ENCODE measurements around the gene FRMD4A. TPM values are rescaled to one million over a fixed set of nuclear protein-coding genes. Genes with fewer than 3 reads are reported as not detected.

FRMD4A gene
- polyA plus RNA-seq, 1 of the 3 experiments (the other 2 are of a cell fraction), result 37.7 TPM

DNA sequence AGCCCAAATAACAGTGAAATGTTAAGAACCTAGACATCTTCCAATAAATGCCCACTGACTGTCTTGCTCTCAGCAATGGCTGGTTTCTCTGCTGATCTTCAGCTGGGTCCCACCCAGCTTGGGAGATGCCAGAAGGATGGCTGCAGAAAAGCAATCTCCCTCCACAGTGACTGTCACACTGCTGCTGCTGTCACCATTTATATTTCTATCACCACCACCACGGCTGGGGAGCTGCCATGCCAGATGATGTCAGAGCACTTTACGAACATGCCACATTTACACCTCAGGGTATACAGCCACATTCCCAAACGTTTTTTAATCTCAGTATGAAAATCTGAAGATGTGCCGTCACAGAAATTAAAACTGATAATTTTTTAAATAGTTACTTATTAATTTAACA is 29.8 kb upstream of the FRMD4A start:
- CTCF ChIA-PET, result interaction anchor here (0.8 to 1.3 kb wide), 3 partner anchors 10 to 27 kb away, joined by 3 read pairs; no protein-coding TSS in a partner anchor
- no peak overlapping the region for H2AFZ ChIP-seq (ENCODE audit: low read depth)

More for the DNA sequence above, 29.8 kb upstream of the FRMD4A start:
- POLR2A ChIA-PET, result no interaction called here
- no peaks in the 10 kb centered on the region; the same call in 1 of the 2 replicates for H3K27me3 ChIP-seq (ENCODE audit: insufficient read depth)
- TF ChIP-seq RCOR1 (IDR thresholded peaks at IDR 0.05; ENCODE audit: low read length), result no peak
- no peak for TF ChIP-seq TCF12 (IDR thresholded peaks at IDR 0.05)
- TF ChIP-seq GATA2 (CRISPR knock-in tag; IDR thresholded peaks at IDR 0.05), result no peak
- no peak for TF ChIP-seq SIN3A (IDR thresholded peaks at IDR 0.05; ENCODE audit: borderline replicate concordance, low read depth, low read length)
- no peak for TF ChIP-seq GABPA (IDR thresholded peaks at IDR 0.05; ENCODE audit: low read depth)
- TF ChIP-seq, protein P1, sequence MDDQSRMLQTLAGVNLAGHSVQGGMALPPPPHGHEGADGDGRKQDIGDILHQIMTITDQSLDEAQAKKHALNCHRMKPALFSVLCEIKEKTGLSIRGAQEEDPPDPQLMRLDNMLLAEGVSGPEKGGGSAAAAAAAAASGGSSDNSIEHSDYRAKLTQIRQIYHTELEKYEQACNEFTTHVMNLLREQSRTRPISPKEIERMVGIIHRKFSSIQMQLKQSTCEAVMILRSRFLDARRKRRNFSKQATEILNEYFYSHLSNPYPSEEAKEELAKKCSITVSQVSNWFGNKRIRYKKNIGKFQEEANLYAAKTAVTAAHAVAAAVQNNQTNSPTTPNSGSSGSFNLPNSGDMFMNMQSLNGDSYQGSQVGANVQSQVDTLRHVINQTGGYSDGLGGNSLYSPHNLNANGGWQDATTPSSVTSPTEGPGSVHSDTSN (IDR thresholded peaks at IDR 0.05), result no peak
- no peak for TF ChIP-seq RXRA (IDR thresholded peaks at IDR 0.05; ENCODE audit: borderline replicate concordance, low read depth)
- TF ChIP-seq, protein P2, sequence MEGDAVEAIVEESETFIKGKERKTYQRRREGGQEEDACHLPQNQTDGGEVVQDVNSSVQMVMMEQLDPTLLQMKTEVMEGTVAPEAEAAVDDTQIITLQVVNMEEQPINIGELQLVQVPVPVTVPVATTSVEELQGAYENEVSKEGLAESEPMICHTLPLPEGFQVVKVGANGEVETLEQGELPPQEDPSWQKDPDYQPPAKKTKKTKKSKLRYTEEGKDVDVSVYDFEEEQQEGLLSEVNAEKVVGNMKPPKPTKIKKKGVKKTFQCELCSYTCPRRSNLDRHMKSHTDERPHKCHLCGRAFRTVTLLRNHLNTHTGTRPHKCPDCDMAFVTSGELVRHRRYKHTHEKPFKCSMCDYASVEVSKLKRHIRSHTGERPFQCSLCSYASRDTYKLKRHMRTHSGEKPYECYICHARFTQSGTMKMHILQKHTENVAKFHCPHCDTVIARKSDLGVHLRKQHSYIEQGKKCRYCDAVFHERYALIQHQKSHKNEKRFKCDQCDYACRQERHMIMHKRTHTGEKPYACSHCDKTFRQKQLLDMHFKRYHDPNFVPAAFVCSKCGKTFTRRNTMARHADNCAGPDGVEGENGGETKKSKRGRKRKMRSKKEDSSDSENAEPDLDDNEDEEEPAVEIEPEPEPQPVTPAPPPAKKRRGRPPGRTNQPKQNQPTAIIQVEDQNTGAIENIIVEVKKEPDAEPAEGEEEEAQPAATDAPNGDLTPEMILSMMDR (IDR thresholded peaks at IDR 0.05), result no peak
- no peak for TF ChIP-seq TAF1 (IDR thresholded peaks at IDR 0.05; ENCODE audit: borderline replicate concordance, low read depth, low read length)
- TF ChIP-seq, protein P3, sequence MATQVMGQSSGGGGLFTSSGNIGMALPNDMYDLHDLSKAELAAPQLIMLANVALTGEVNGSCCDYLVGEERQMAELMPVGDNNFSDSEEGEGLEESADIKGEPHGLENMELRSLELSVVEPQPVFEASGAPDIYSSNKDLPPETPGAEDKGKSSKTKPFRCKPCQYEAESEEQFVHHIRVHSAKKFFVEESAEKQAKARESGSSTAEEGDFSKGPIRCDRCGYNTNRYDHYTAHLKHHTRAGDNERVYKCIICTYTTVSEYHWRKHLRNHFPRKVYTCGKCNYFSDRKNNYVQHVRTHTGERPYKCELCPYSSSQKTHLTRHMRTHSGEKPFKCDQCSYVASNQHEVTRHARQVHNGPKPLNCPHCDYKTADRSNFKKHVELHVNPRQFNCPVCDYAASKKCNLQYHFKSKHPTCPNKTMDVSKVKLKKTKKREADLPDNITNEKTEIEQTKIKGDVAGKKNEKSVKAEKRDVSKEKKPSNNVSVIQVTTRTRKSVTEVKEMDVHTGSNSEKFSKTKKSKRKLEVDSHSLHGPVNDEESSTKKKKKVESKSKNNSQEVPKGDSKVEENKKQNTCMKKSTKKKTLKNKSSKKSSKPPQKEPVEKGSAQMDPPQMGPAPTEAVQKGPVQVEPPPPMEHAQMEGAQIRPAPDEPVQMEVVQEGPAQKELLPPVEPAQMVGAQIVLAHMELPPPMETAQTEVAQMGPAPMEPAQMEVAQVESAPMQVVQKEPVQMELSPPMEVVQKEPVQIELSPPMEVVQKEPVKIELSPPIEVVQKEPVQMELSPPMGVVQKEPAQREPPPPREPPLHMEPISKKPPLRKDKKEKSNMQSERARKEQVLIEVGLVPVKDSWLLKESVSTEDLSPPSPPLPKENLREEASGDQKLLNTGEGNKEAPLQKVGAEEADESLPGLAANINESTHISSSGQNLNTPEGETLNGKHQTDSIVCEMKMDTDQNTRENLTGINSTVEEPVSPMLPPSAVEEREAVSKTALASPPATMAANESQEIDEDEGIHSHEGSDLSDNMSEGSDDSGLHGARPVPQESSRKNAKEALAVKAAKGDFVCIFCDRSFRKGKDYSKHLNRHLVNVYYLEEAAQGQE (IDR thresholded peaks at IDR 0.05; ENCODE audit: low read depth, low read length), result no peak
- TF ChIP-seq SMC3 (IDR thresholded peaks at IDR 0.05; ENCODE audit: low read depth, low read length), result no peak
- TF ChIP-seq, protein P4, sequence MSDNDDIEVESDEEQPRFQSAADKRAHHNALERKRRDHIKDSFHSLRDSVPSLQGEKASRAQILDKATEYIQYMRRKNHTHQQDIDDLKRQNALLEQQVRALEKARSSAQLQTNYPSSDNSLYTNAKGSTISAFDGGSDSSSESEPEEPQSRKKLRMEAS (IDR thresholded peaks at IDR 0.05; ENCODE audit: low read depth), result no peak
- TF ChIP-seq RFX5 (IDR thresholded peaks at IDR 0.05; ENCODE audit: low read length), result no peak
- TF ChIP-seq, protein P5, sequence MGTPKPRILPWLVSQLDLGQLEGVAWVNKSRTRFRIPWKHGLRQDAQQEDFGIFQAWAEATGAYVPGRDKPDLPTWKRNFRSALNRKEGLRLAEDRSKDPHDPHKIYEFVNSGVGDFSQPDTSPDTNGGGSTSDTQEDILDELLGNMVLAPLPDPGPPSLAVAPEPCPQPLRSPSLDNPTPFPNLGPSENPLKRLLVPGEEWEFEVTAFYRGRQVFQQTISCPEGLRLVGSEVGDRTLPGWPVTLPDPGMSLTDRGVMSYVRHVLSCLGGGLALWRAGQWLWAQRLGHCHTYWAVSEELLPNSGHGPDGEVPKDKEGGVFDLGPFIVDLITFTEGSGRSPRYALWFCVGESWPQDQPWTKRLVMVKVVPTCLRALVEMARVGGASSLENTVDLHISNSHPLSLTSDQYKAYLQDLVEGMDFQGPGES (IDR thresholded peaks at IDR 0.05; ENCODE audit: low read depth, low read length), result no peak
- no peak for TF ChIP-seq MXI1 (IDR thresholded peaks at IDR 0.05; ENCODE audit: low read depth, low read length)
- no peak for TF ChIP-seq EZH2phosphoT487 (IDR thresholded peaks at IDR 0.05; ENCODE audit: borderline replicate concordance, low read depth)
- TF ChIP-seq, protein P6, sequence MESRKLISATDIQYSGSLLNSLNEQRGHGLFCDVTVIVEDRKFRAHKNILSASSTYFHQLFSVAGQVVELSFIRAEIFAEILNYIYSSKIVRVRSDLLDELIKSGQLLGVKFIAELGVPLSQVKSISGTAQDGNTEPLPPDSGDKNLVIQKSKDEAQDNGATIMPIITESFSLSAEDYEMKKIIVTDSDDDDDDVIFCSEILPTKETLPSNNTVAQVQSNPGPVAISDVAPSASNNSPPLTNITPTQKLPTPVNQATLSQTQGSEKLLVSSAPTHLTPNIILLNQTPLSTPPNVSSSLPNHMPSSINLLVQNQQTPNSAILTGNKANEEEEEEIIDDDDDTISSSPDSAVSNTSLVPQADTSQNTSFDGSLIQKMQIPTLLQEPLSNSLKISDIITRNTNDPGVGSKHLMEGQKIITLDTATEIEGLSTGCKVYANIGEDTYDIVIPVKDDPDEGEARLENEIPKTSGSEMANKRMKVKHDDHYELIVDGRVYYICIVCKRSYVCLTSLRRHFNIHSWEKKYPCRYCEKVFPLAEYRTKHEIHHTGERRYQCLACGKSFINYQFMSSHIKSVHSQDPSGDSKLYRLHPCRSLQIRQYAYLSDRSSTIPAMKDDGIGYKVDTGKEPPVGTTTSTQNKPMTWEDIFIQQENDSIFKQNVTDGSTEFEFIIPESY (IDR thresholded peaks at IDR 0.05; ENCODE audit: borderline replicate concordance, low read depth), result no peak
- H3K9me2 ChIP-seq, result no peaks in the 10 kb centered on the region
- no peaks in the 10 kb centered on the region for H3K9me3 ChIP-seq
- no peak overlapping the region for H3K9ac ChIP-seq
- no peaks in the 10 kb centered on the region for H3K36me3 ChIP-seq (replicated peaks in 1 of 2; ENCODE audit: control insufficient read depth in 1 of 2, insufficient read depth in 2 of 2, low read length in 1 of 2)
- no peak for DNase-seq
- WGBS (ENCODE audit: low lambda C conversion rate), result 7% methylated on average over 4 of the region's 4 CpGs
- H3K4me1 ChIP-seq (ENCODE audit: control insufficient read depth in 1 of 2, insufficient read depth in 2 of 2, low read depth in 1 of 2, low read length in 1 of 2), result no peaks in the 10 kb centered on the region; a peak in 1 of 4 replicates
- H3K79me2 ChIP-seq (ENCODE audit: insufficient read depth), result no peaks in the 10 kb centered on the region
- H3K27ac ChIP-seq (ENCODE audit: low read depth in 2 of 2, low read length in 1 of 2), result no peak overlapping the region
- no peak overlapping the region for H3K4me2 ChIP-seq
- H3K4me3 ChIP-seq (ENCODE audit: low read depth in 2 of 2, low read length in 1 of 2), result no peak overlapping the region
- H4K20me1 ChIP-seq (ENCODE audit: insufficient read depth), result no peaks in the 10 kb centered on the region
- peaks cover 5% of the 10 kb centered on the region for H3F3A ChIP-seq (replicated peaks; ENCODE audit: insufficient read depth)
